HG03469 (cell line): ENCODE results near the gene HOXC13.

Source experiments
- ATAC-seq: cut with Tn5 transposase; IDR thresholded peaks from one replicate; pipeline ENCODE4 v1.9.1; 2021; ENCODE audit warnings: mild to moderate bottlenecking, moderate library complexity, moderate number of reproducible peaks; ENCODE audit not compliant: unreplicated experiment

HOXC13 gene

DNA sequence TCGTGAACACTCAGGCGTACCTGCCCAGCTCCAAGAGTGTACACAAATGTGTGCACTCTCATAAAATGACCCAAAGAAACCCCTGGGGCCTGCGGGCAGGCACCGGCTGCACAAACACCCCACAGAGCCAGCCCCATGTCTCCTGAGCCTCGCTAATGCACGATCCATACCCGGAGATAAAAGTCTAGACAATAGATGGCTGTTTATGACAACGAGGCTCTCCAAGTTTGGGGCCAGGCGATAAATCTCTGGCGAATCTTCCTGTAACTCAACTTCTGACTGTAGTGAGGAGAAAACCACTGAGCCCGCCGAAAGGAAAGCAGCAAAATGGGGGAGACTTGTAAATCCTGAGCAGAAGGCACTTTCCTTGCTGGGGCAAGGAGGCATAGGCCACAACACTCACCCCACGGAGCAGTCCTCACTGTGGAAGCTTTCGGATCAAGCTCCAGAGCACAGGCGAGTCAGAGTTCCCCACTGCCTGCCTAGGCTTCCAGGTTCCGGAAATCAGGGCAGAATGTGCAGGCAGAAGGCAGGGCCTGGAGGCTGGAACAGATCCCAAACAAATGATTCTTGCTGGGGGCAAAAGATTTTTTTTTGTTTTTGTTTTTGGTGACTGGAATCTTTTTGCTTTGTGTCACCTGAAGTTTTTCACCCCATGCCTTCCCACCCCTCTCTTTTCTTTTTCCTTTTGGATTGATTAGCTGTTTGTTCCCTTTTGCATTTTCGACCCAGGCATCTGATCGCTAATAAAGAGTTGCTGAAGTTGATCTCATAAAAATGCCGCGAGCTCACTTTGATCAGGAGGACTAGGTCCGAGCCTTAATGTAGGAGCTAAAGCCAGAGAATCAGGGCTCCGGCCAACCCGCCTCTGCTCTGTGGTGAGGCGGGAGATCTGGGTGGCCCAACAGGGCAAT lies 29.8 kb downstream of the HOXC13 start:
- ATAC-seq, result no peak

GRCh38 chr12:53969588-53970259 lies 31.1 kb downstream of the HOXC13 start:
- ATAC-seq, result no peak

GRCh38 chr12:53970451-53970850 lies 31.8 kb downstream of the HOXC13 start:
- no peak for ATAC-seq

- ATAC-seq, result no peak
Measured at GRCh38 chr12:53971129-53971528, 32.5 kb downstream of the HOXC13 start.

DNA sequence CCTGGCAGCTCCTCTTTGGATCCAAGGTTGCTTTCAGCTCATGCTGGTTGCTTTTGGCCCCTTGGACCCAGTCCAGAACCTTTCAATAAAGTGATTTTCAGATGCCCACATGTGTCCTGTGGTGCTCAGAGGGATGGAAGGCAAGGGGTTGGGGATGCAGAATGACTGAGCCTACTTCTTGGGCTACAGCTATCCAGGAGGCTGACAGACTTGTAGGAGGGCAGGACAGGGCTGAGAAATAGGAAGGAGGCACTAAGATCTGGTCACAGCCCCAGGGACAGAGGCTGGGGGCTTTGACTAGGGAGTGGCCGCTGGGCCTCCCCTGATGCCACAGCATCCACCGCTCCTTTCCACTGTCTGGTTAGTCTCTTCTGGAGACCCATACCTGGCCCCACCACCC lies 33.1 kb downstream of the HOXC13 start:
- no peak for ATAC-seq

GRCh38 chr12:53972152-53972702 lies 33.6 kb downstream of the HOXC13 start:
- no peak for ATAC-seq

GRCh38 chr12:53972722-53973235 lies 34.1 kb downstream of the HOXC13 start, which contains the start of gene HOXC11:
TSS of gene HOXC11 (plus strand) at chr12:53973126. CDS start at chr12:53973242, 116 bp downstream.
- no peak for ATAC-seq

DNA sequence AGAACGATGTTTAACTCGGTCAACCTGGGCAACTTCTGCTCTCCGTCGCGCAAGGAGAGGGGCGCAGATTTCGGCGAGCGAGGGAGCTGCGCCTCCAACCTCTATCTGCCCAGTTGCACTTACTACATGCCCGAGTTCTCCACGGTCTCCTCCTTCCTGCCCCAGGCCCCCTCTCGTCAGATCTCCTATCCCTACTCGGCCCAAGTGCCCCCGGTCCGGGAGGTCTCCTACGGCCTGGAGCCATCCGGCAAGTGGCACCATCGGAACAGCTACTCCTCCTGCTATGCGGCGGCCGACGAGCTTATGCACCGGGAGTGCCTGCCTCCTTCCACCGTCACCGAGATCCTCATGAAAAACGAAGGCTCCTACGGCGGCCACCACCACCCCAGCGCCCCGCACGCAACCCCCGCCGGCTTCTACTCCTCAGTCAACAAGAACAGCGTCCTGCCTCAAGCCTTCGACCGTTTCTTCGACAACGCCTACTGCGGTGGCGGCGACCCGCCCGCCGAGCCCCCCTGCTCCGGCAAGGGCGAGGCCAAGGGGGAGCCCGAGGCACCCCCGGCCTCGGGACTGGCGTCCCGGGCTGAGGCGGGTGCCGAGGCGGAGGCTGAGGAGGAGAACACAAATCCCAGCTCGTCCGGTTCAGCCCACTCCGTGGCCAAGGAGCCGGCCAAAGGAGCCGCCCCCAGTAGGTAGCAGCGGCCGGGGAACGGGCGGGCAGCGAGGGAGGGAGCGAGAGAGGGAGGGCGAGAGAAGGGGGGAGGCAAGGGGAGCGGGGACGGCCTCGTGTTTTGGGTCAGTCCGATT lies 34.8 kb downstream of the HOXC13 start:
- ATAC-seq, result no peak

DNA sequence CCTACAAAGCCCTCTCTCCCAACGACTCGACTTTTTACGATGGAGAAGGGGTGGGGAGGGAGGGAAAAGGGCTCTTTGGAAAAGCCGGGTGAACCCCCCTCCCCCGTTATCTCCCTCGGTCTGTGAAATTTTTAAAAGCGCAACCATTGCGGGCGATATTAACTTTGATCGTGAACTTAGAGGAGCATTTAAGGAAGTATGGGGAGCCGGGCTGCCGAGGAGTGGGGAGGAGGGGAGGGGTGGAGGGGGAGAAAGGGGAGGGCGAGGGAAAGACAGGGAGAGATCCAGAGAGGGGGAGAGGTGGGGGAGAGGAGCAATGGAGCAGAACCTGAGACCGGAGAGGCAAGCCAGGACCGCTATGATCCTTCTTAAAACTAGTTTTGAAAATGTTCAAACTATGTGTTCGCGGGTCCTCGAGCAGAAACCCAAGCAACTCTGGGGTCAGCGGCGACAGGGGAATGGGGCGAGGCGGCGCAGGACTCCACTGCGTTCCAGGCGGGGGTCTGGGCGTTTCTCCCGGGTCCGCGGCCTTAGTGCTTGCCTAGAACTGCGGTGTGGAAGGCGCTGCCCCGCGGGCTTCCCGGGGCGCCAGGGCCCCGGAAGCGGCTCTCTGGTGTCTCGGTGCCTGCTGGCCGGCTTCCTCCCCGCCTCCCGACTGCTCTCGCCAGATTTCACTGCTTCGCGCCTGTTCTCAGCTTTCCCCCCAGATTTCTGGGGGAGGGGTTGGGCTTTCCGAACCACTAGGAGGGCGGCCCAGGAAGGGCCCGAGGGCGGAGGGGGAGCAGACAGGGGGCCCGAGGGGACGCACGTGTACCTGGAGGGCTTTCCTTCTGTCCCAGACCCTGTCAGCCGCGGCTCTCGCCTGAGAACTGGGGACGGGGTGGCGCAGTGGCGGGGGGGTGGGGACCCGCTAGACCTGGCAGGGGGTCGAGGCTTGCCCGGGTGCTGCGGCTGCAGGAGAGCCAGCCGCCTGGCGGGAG lies 35.7 kb downstream of the HOXC13 start, which contains the start of gene HOTAIR:
HOTAIR (minus strand) TSS at position 871 of the 980 bp plus-strand sequence.
- no peak for ATAC-seq

- ATAC-seq, result no peak
Measured at GRCh38 chr12:53975064-53975471, 36.4 kb downstream of the HOXC13 start.

DNA sequence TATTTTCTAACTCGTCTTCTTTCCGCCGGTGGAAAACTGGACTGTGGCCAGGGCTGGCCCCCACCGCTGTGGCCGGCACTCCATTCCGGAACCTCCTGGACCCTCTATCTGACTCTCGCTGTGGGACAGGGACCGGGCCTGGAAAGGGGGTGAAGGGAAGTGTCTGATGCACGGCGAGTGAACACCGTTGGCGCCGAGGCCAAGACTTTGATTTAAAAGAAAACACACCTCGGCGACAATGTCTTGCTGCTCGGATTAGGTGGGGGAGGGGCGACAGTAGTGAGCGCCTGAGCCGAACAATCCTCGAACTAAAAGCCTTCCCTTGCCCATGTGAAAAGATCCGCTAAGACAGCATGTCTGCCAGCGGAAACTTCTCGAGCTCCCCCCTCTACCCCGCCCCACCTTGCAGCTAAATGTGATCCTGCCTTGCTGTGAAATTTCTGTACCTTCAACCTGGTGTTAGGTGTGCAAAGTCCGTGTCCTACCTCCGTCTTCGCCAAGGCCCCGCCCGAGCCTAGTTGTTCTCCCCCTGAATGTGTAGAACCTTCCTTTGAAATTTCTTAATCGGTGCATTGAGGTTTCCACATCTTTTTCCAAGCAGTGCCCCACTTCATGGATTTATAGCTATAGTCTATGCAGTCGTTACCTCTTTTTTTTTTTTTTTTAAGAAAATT lies 37.0 kb downstream of the HOXC13 start:
- no peak for ATAC-seq

DNA sequence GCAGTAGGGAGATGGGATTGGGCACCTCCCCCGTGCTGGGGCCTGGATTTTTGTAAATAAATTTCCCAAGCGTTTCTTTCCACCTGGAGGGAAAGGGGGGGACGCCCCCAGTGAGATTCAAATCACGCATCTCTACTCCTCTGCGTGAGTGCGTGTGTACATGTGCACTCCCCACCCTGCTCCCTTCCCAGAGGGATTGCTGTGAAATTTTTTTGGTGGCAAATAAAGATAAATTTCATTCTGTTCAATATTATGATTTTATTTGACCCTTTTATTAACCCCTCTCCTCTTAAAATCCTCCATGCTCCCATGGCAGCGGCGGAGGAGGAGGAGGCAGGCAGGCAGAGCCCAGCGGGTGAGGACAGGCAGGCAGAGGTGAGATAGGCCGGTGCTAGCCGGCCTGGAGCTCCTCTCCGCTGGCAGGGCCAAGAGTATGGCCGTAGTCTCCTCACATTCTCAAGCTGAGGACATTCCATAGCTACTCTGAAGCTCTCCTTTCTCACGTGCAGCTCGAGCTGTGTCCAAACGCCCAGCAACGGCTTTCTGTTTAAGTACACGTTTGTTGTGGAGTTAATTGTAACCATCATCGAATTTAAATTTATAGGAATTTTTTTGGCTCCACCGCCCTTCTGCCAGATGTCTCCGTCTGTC lies 37.7 kb downstream of the HOXC13 start:
- no peak for ATAC-seq

GRCh38 chr12:53976823-53977595 lies 38.4 kb downstream of the HOXC13 start:
- ATAC-seq, result no peak

DNA sequence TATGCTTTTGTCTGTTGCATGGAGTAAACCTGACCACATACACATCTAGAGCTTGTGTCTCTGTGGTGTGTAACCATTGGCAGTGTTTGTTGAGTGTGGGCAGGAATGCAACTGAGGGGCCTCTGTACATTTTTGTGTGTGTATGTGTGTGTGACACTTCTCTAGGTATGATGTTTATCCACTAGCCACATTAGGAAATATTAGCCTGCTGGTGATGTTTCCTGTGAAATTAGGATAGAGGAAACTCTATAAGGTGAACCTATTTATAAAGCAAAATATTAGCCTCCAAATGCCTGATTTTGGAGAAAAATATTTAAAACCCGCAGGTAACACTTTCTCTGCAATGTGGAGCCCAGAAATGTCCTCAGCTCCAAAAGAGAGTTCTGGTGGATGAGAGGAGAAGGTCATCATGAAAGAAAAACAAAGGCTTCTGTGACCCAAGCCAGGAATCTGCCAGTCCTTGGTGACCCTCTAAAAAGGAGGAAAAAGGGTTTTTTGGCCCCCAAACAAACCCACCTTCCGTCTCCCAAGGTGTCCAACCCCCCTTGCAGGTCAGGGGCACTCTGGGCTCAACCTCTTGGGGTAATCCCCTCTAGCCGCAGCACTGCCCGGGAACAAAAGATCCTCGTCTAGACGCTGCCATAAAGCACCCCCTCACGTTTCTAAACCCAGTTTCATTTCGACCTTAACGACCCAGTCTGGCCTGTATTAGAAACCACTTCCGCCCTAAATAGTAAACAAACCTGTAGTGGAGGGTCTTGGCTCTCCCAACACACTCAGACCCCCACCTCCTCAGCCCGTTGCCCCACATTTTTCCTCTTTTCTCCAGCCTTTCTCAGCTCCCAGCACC lies 39.2 kb downstream of the HOXC13 start:
- no peak for ATAC-seq

- ATAC-seq, result no peak
Measured at GRCh38 chr12:53978477-53979356, 40.1 kb downstream of the HOXC13 start.
